ENCODE data around the gene SRGAP1.
"Not testable (repeated sequence)": the region's sequence is repeated elsewhere in the genome, so short reads cannot be mapped to it uniquely, and the experiment has no call there.

SRGAP1 gene

GRCh38 chr12:64001439-64001838 lies 156.9 kb downstream of the SRGAP1 start:
- DNase-seq (ENCODE audit: low read depth in 1 of 2, low spot score in 1 of 2) = no peak

DNA sequence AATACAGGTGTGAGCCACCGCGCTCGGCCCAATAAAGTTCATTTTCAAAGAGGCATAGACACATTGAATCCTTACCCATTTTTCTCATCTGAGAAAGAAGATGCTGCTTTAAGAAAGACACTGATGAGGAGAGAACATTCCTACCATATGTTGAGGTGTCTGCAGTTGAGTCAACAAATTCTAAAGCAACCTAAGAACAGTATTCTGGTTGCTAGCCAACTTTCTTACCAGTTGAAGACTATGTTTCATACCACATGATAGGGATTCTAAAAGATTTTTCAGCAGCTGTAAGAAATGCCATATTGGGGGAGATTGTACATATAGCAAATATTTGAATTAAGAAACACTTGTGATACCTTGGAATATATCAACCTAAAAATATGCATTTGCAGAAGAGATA lies 160.1 kb downstream of the SRGAP1 start:
- DNase-seq (ENCODE audit: low read depth in 1 of 2, low spot score in 1 of 2) = no peak

GRCh38 chr12:64006211-64006825 lies 161.8 kb downstream of the SRGAP1 start:
- DNase-seq (ENCODE audit: low read depth in 1 of 2, low spot score in 1 of 2) = no peak

DNA sequence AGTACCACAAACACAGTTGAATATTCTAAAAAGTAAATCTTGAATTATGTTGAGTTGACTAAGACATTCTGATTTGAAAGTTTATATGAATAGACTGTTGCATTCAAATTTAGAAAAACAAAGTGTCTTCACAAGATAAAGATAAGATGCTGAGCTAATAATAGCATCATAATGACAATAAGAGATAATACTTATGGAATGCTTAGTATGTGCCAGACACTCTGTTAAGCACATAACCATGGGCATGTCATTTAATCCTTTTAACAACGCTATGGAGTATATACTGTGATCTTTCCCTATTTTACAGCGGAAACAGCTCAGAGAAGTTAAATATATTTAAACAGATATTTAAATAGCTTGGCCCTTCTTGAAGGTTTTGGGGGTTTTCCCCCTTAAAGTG lies 163.4 kb downstream of the SRGAP1 start:
- DNase-seq (ENCODE audit: low read depth in 1 of 2, low spot score in 1 of 2) = no peak

GRCh38 chr12:64008596-64008995 lies 164.1 kb downstream of the SRGAP1 start:
- DNase-seq (ENCODE audit: low read depth in 1 of 2, low spot score in 1 of 2) = no peak

DNA sequence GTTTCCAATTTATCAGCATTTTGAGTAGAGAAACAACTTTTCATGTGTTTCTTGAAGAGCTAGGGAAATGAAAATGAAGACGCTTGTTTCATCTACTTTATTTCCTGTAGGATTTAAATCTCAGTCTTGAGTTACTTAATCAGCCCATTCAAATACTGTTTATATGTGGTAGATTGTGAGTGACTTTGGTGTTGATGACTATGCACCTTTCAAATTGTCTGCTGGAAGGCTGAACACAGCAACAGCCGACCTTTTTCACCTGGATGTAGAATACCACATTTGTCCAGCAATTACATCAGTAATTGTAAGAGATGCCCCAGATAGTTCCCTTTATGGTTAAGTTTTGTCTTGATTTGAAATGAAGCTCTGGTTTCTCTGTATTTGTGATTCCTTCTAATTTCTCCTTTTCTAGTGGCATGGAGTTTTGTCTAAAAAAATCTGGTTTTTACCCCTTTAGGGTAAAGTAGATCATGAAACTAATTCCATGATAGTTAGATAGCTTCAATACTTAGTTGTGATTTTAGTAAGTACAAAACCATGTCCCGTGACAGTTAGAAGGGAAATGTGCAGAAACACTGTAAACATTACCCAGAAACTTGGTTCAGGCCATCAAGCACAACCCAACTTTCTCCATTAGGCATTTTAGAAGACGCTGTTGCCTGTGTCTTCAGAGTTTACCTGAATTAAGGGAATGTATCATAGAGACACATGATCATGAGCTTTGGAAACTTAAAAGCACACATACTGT lies 165.0 kb downstream of the SRGAP1 start:
- no peak for DNase-seq (ENCODE audit: low read depth in 1 of 2, low spot score in 1 of 2)

DNA sequence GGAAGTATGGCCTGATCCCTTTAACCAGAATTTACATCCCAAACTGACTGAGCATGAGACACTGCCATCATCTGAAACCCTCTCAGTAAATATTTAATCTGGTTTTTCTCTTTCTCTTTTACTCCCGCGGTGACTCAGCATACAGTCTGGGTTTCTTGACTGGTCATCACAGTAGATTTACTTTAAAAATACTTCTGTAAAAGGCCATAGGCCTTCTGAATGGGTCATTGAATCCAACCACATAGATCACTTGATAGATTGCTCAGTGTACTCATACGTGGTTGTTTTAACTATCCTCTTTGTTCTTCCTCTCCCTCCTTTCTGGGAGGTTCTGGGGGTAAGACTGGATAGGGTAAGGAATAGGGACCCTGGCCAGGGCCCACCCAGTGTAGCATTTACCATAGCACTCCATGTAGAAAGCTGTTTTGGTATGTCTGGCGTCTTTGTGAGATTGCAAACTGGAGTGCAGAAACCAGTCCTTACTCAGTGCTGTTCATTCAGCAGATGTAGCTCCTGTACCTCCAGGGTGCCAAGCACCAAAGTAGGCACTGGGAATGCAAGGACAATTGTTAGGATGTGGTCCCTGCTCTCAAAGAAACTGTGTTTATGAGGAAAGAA lies 165.7 kb downstream of the SRGAP1 start:
- DNase-seq (ENCODE audit: low read depth in 1 of 2, low spot score in 1 of 2) = no peak

GRCh38 chr12:64016521-64016920 lies 172.0 kb downstream of the SRGAP1 start:
- DNase-seq (ENCODE audit: low read depth in 1 of 2, low spot score in 1 of 2) = no peak

DNA sequence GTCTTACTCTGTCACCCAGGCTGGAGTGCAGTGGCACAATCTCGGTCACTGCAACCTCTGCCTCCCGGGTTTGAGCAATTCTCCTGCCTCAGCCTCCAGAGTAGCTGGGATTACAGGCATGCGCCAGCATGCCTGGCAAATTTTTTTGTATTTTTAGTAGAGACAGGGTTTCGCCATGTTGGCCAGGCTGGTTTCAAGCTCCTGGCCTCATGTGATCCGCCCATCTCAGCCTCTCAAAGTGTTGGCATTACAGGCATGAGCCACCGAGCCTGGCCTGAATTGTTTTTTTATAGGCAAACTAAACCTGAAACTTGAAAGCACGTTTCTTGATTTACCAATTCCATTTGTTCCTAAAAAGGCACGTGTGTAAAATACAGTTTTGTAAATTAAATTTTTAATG lies 173.6 kb downstream of the SRGAP1 start:
- not testable (repeated sequence) for DNase-seq (ENCODE audit: low read depth in 1 of 2, low spot score in 1 of 2)

DNA sequence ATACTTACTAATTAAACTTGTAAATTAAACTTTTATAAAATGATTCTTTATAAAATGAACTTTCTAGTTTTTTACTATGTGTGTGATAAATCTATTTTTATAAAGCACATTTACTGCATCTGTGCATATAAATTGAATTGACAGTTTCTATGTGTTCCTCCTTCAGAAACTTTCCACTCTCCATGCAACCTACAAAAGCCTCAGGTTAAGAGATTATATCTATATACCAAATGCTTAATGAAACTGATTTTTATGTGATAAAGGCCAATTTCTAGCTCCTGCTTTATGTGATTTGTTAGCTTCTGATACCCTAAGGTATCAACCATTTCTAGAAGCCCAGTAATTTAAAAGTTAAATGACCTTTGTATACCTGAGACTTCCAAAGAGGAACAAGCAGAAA lies 174.0 kb downstream of the SRGAP1 start:
- DNase-seq (ENCODE audit: low read depth in 1 of 2, low spot score in 1 of 2) = no peak

GRCh38 chr12:64019101-64019500 lies 174.6 kb downstream of the SRGAP1 start:
- DNase-seq (ENCODE audit: low read depth in 1 of 2, low spot score in 1 of 2) = no peak

DNA sequence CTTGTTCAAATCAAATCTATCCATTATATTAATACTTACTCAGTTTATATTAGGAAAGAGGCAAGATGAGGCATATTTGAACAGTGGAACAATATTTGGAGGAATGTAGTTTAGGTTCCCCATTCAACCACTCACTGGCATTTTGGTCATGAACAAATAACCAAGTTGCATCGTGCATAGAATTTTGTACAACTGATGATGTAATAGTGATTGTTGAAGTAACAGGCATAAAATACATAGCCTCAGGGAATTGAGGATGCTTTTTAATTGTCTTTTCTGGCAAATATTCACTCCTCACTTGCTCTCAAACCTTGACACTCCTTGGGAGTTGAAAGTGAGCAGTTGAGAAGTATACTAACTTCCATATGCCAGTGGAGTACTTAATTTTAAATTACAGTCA lies 175.2 kb downstream of the SRGAP1 start:
- DNase-seq (ENCODE audit: low read depth in 1 of 2, low spot score in 1 of 2) = no peak

- no peak for DNase-seq (ENCODE audit: low read depth in 1 of 2, low spot score in 1 of 2)
Measured at GRCh38 chr12:64025174-64025958, 180.9 kb downstream of the SRGAP1 start.

GRCh38 chr12:64027311-64027710 lies 182.8 kb downstream of the SRGAP1 start:
- no peak for DNase-seq (ENCODE audit: low read depth in 1 of 2, low spot score in 1 of 2)

DNA sequence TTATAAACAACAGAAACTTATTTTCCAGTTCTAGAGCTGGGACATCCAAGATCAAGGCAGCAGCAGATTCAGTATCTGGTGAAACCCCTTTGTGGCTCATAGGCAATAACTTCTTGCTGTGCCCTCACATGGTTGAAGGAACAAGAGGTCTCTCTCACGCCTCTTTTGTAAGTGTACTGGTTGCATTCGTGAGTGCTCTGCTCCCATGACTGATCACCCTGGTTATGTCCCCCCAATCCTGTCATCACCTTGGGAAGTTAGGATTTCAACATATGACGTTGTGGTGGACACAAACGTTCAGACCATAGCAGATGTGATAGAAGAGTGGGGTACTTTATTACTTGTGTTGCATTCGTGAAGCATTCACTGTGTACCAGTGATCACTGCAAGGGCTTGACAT lies 184.0 kb downstream of the SRGAP1 start:
- no peak for DNase-seq (ENCODE audit: low read depth in 1 of 2, low spot score in 1 of 2)

- no peak for DNase-seq (ENCODE audit: low read depth in 1 of 2, low spot score in 1 of 2)
Measured at GRCh38 chr12:64029013-64029857, 184.7 kb downstream of the SRGAP1 start.

- DNase-seq (ENCODE audit: low read depth in 1 of 2, low spot score in 1 of 2) = no peak
Measured at GRCh38 chr12:64030155-64030554, 185.7 kb downstream of the SRGAP1 start.

DNA sequence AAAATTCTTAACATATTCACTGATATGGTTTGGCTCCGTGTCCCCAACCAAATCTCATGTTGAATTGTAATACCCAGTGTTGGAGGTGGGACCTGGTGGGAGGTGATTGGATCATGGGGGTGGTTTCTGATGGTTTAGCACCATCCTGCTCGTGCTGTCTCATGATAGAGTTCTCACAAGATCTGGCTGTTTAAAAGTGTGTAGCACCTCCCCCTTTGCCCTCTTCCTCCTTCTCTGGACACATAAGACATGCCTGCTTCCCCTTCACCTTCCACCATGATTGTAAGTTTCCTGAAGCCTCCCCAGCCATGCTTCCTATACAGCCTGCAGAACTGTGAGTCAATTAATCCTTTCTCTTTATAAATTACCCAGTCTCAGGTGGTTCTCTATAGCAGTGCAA lies 189.6 kb downstream of the SRGAP1 start:
- DNase-seq (ENCODE audit: low read depth in 1 of 2, low spot score in 1 of 2) = not testable (repeated sequence)

- DNase-seq (ENCODE audit: low read depth in 1 of 2, low spot score in 1 of 2) = no peak
Measured at GRCh38 chr12:64034901-64035576, 190.5 kb downstream of the SRGAP1 start.

DNA sequence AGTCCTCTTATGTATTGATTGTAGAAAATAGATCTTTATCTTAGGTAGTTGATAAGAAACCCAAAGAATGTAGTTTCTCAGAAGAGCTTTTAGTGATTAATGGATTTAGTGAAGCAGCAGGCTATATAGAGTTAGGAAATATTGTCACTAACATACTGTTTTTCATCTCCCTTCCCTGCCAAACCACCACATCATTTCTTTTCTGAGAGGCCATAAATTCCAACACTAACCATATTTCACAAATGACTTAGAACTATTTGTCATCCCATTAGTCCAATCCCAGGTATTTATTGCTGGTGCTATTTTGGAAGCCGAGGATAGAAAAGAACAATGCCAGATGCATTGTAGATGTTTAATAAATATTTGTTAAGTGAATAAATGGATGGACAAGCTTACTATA lies 191.9 kb downstream of the SRGAP1 start:
- DNase-seq (ENCODE audit: low read depth in 1 of 2, low spot score in 1 of 2) = no peak

Measured in activated CD4-positive, alpha-beta T cell treated with anti-CD3 and anti-CD28 coated beads, Interleukin-2, amount 50 U/mL, for 24 hours (primary cell).